Activated T-helper 1 cell treated with anti-CD3 and anti-CD28 coated beads, Interleukin-2, amount 50 U/mL, for 16 hours (primary cell): ENCODE data around the gene SYCN.

ENCODE experiments used
- DNase-seq, 2 donors: peaks; one replicate each; pipeline ENCODE4 v3.0.0-alpha.2; 2020; ENCODE audit warnings: low read depth in 1 of 2, low spot score in 1 of 2

The SYCN gene

DNA sequence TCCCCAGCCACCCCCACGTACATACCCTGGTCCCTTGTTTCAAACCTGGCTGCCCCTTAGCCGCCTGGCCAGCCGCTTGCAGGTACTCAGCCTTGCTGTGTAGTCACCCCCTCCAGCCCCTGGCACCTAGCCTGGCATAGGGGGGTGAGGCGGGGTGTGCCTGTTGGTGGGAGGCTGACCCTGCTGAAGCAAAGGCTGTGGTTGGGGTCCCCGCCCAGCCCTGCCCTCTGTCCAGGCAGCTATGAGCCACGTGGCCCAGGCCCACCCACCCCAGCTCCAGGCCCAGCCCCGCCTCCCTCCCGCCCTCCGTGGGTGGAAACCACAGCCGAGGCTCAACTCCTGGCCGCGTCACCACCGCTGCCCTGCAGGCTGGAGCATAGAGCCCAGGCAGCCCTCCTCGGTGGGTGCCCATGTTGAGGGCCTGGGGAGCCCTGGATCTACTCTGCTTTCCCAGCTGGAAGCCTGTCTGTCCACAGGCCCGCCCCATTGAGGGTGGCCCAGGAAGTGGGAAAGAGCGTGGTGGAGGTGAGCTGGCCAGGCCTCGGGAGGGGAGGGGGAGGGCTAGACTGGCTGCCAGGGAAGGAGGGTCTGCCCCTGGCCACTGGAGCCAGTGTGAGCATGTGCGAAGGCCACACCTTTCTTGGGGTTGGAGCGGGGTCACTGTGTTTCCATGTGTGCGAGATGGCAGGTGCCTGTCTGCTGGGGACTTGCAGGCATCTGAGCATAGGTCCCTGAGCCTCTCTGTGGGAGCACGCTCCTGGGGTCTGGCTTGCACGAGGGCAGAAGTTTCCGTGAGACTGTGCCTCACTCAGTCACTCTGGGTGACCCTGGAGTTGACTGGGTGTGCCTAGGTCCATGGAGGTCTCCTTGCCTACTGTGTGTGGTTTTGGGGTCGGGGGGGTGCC lies 47.5 kb downstream of the SYCN start:
- no peak for DNase-seq

DNA sequence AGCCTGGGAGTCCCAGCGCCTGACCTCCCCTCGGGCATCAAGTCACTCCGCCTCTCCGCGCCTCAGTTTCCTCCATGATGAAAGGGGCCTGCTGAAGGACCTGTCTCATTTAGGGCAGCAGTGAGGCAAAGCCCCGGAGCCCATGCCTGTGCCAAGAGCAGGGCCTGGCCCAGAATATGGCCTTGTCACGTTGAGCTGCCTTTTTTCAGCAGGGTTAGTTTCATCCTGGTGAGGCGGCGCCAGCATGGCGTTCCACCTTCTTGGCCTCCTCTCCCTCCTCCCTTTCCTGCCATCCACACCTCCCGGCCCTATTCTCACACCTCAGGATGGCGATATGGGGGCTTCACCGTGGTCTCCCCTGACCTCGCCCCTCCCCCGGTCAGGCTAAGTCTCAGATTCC lies 48.3 kb downstream of the SYCN start:
- no peak for DNase-seq

DNA sequence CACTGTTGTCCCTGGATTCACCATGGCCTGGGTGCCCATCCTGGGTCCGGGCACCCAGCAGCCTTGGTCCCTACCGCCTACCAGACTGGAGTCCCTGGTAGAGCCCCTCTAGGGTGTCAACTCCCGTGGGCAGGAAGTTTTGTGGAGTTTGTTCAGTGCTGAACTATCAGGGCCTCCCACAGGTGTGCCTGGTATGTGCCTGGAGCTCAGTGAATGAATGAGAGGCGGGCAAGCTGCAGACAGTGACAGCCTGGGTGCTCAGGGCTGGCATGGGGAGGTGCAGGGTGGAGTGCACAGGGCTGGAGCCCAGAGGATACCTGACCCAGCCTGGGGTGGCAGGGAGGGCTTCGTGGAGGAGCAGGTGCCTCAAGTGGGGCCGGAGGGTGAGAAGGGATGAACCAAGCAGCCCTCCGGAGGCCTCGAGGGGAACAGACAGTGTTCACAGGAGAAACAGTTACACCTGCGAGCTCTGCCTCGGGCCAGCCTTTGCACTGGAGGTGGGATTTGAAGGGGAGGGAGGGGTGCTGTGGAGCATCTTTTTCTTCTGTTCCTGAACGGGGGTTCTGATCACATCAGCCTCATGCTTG lies 48.9 kb downstream of the SYCN start:
- no peak for DNase-seq

DNA sequence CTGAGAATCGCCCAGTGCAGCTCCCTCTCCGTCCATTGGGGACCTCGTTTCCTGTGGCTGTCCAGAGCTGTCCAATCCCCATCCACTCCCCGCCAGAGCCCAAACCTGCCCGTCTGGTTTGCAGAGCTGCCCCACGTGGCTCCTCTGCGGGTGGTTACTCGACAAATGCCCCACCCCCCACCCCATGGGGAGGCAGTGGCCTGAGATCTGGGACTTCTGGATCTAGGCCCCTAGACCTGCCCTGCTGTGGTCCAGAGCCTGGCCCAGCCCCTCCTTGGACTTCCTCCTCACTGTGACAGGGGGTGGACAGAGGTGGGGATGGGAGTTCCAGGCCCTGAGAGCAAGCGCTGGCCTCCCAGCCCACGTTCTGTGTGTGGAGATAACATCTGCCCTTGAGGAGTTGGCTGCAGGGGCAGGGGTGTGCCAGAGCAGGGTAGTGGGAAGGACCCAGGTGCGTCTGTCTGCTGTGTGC lies 49.4 kb downstream of the SYCN start:
- DNase-seq, result no peak

DNA sequence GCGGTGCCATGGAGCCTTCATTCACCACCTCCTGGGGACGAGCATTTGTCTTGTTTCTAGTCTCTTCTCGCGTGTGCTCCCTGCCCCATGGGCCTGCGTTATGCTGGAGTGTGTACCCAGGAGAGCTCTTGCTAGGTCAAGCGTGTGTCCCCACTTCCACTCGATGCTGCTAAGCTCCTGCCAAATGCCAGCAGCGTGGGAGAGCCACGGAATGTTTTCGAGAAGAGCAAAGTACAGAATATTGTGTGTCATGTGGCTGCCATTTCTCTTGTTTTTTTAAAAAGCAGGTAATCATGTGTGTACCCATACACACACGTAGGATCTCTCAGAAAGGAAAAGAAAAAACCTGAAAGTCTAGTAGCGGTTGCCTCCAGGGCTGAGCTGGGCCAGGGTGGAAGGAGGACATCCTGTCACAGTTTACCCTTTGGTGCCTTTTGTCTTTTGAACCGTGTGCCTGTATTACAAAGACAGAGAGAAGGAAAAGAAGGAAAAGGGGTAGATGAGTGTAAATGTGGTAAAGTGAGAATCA lies 49.9 kb downstream of the SYCN start:
- no peak for DNase-seq
